Stomach (tissue), 9 donors: ENCODE data around the gene ABCA1. TPM values are rescaled to one million over a fixed set of nuclear protein-coding genes. Genes with fewer than 3 reads are reported as not detected.
"Not testable (repeated sequence)": the region's sequence is repeated elsewhere in the genome, so short reads cannot be mapped to it uniquely, and the experiment has no call there.

ENCODE experiments used
- DNase-seq, 2 donors: peaks; one replicate each; pipeline versions ENCODE4 v3.0.0 to v3.0.0-alpha.2; 2013 to 2019
- H3K27ac ChIP-seq, 5 donors: fragments of 200-600 bp in 4 of 5; sonication (generic) in 4 of 5; one replicate each; pipeline ENCODE4 v1.5.1; 2013 to 2019; ENCODE audit warnings: mild to moderate bottlenecking in 1 of 5, moderate library complexity in 1 of 5
- H3K27me3 ChIP-seq, 3 donors: fragments of 200-600 bp; sonication (generic); one replicate each; pipeline ENCODE4 v1.5.1; 2017 to 2019; ENCODE audit warnings: mixed run types in 1 of 3
- H3K36me3 ChIP-seq, 4 donors: fragments of 200-600 bp; sonication (generic); 1 replicate in 3 of 4; 2 replicates in 1 of 4; pipeline ENCODE4 v1.5.1; 2016 to 2019
- H3K4me1 ChIP-seq, 4 donors: fragments of 200-600 bp; sonication (generic); one replicate each; pipeline ENCODE4 v1.5.1; 2016 to 2019
- H3K4me3 ChIP-seq, 4 donors: fragments of 200-600 bp; sonication (generic) in 3 of 4; one replicate each; pipeline ENCODE4 v1.5.1; 2016 to 2019; ENCODE audit warnings: mild to moderate bottlenecking in 1 of 4
- H3K9me3 ChIP-seq, 4 donors: fragments of 200-600 bp; sonication (generic); one replicate each; pipeline ENCODE4 v1.5.1; 2016 to 2019
- CTCF ChIP-seq, 7 experiments: fragments of 450-650 bp in 4 of 7; fragments of 200-600 bp in 3 of 7; sonication (generic) in 3 of 7; IDR thresholded peaks; one replicate each; pipeline ENCODE4 v1.5.1; 2016 to 2019; ENCODE audit warnings: antibody characterized with exemption in 7 of 7, control low read depth in 2 of 7, mild to moderate bottlenecking in 1 of 7
- EP300 ChIP-seq: sonication (generic); formaldehyde crosslinking; IDR thresholded peaks from one replicate; pipeline ENCODE4 v1.6.1; 2017; ENCODE audit warnings: antibody characterized with exemption
- POLR2A ChIP-seq, 4 donors: fragments of 450-650 bp; IDR thresholded peaks; one replicate each; pipeline ENCODE4 v1.6.1; 2016; ENCODE audit warnings: antibody characterized with exemption in 4 of 4, control low read depth in 2 of 4, mild to moderate bottlenecking in 1 of 4, moderate library complexity in 1 of 4
- POLR2AphosphoS5 ChIP-seq, 3 donors: sonication (generic); formaldehyde crosslinking; IDR thresholded peaks; one replicate each; pipeline ENCODE4 v1.6.1; 2016; ENCODE audit warnings: antibody characterized with exemption in 3 of 3
- WGBS, 5 donors: extraction: QIAGEN DNeasy Blood & Tissue Kit in 3 of 5; methylation state at CpG; one replicate each; pipeline versions ENCODE4 v1.1.5 to v1.1.7; 2013 to 2018; 5-methylcytosine and 5-hydroxymethylcytosine counted together
- intact Hi-C: fragments of 100-400 bp; cut with DNase I; formaldehyde crosslinking; loops from one replicate; pipeline ENCODE4 v1.15.1; 2023; ENCODE audit warnings: low total_unique reads
- polyA plus RNA-seq, 3 donors: library from polyadenylated mRNA; stranded (reverse); fragments of 200-250 nt; gene quantifications; one replicate each; pipeline ENCODE4 v1.2.3, GENCODE V29; 2013
- total RNA-seq, 5 donors: library from RNA; depleted of rRNA; stranded (reverse); fragments of >200 nt; gene quantifications; one replicate each; pipeline versions ENCODE4 v1.1.0 to v1.2.3, GENCODE V29; 2014 to 2016
- donor health status: healthy with polysubstance abuse.
- donor health status: Bipolar disorder and iron deficiency.
- donor health status: healthy.

Gene ABCA1
- total and polyA plus RNA-seq, 8 donors = 1.9 to 75.3 (median 18.4) TPM

DNA sequence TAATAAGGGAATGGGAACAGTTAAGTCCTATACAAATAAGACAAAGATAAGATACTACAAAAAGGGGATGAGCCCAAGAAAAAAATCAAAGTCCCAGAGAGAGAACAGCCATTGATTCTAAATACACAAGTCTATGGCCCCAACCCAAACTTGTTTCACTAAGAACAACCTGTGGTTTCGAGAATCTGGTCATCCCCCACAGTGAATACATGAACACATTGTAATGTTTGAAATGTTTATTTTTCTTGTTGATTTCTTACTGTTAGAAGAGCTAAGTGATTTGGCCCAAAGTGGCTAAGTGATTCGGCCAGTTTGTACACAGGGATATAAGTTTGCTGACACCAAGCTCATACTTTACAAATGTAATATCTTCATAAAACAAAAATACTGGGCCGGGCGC lies 3.3 kb upstream of the ABCA1 start:
- no peak for DNase-seq
- TF ChIP-seq POLR2A (IDR thresholded peaks at IDR 0.05) (no peak), POLR2AphosphoS5 (IDR thresholded peaks at IDR 0.05) (no peak), CTCF (IDR thresholded peaks at IDR 0.05) (no peak), EP300 (no peak)
- intact Hi-C loops = no loop called here
- H3K9me3 ChIP-seq = no peaks in the 10 kb centered on the region
- no peak overlapping the region for H3K4me3 ChIP-seq
- no peak overlapping the region for H3K27ac ChIP-seq
- peaks cover 5 to 28% (median 8%) of the 10 kb centered on the region in 4 donors for H3K4me1 ChIP-seq
- WGBS, 5 donors = 54 to 81% (median 71%) methylated on average over 4 of the region's 4 CpGs
- no peaks in the 10 kb centered on the region for H3K27me3 ChIP-seq
- H3K36me3 ChIP-seq = no peaks in the 10 kb centered on the region

- intact Hi-C loops = loop anchor here (5.0 kb wide), 3 partner anchors 40 to 230 kb away; no protein-coding TSS in a partner anchor
These were observed 591 bp downstream of the ABCA1 start for GRCh38 chr9:104927216-104927911.

DNA sequence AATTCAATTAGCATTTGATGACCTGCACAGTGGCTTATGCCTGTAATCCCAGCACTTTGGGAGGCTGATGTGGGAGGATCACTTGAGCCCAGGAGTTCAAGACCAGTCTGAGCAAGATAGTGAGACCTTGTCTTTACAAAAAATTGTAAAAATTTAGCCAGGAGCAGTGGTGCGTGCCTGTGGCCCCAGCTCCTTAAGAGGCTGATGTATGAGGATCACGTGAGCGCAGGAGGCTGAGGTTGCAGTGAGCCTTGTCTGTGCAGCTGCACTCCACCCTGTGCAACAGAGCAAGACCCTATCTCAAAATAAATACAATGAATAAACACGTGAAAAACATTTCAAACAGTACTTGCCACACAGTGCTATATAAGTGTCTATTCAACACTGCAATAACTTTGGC lies 4.2 kb downstream of the ABCA1 start:
- H3K4me1 ChIP-seq = peaks cover 20 to 81% (median 53%) of the 10 kb centered on the region in 4 donors
- H3K9me3 ChIP-seq = no peaks in the 10 kb centered on the region
- peak overlapping the region in 3 of 5 donors; percentile 0 to 50 (median 2) for H3K27ac ChIP-seq
- TF ChIP-seq EP300 (no peak), POLR2A (IDR thresholded peaks at IDR 0.05) (no peak), POLR2AphosphoS5 (IDR thresholded peaks at IDR 0.05) (no peak), CTCF (IDR thresholded peaks at IDR 0.05) (no peak)
- intact Hi-C loops = no loop called here
- peak overlapping the region in 2 of 4 donors; percentile 12 for H3K4me3 ChIP-seq
- no peaks in the 10 kb centered on the region for H3K36me3 ChIP-seq
- H3K27me3 ChIP-seq = no peaks in the 10 kb centered on the region
- no peak for DNase-seq
- WGBS, 5 donors = 48 to 71% (median 59%) methylated on average over 4 of the region's 4 CpGs

More at GRCh38 chr9:104927216-104927911, 591 bp downstream of the ABCA1 start:
- TF ChIP-seq POLR2AphosphoS5 (IDR thresholded peaks at IDR 0.05) (no peak), CTCF (IDR thresholded peaks at IDR 0.05) (no peak)
- WGBS, 5 donors = 0 to 1% (median 1%) methylated on average over 35 to 44 of the region's 44 CpGs
- H3K36me3 ChIP-seq = no peaks in the 10 kb centered on the region
- peaks cover 17 to 51% (median 36%) of the 10 kb centered on the region in 4 donors for H3K4me1 ChIP-seq
- H3K9me3 ChIP-seq = no peaks in the 10 kb centered on the region
- H3K4me3 ChIP-seq = peak overlapping the region; percentile 62 to 86 (median 70)
- DNase-seq = peak; percentile 31 to 70
- no peaks in the 10 kb centered on the region for H3K27me3 ChIP-seq
- peak overlapping the region; percentile 83 to 91 (median 88) for H3K27ac ChIP-seq

- H3K27ac ChIP-seq = peak overlapping the region in 3 of 5 donors; percentile 0 to 50 (median 2)
- TF ChIP-seq CTCF (IDR thresholded peaks at IDR 0.05) = no peak
- no peaks in the 10 kb centered on the region for H3K9me3 ChIP-seq
- 63 to 78% (median 69%) methylated on average over 2 of the region's 2 CpGs for WGBS, 5 donors
- intact Hi-C loops = no loop called here
- H3K4me3 ChIP-seq = peak overlapping the region in 2 of 4 donors; percentile 12
- no peaks in the 10 kb centered on the region for H3K36me3 ChIP-seq
- peak in 1 of 2 donors; percentile 64 for DNase-seq
- H3K4me1 ChIP-seq = peaks cover 16 to 81% (median 52%) of the 10 kb centered on the region in 4 donors
- no peaks in the 10 kb centered on the region for H3K27me3 ChIP-seq
These were observed 4.7 kb downstream of the ABCA1 start for GRCh38 chr9:104923289-104923688.

- H3K9me3 ChIP-seq, H3K27me3 ChIP-seq, H3K36me3 ChIP-seq, DNase-seq, intact Hi-C loops, H3K4me3 ChIP-seq: not testable (repeated sequence)
- peaks cover 15 to 84% (median 50%) of the 10 kb centered on the region in 4 donors for H3K4me1 ChIP-seq
- 83 to 91% (median 88%) methylated on average over 7 of the region's 7 CpGs for WGBS, 5 donors
- peak overlapping the region in 2 of 5 donors; percentile 0 to 50 for H3K27ac ChIP-seq
These were observed 5.2 kb downstream of the ABCA1 start for GRCh38 chr9:104922748-104923147.
